ENCODE data around the gene TANK. TPM values are rescaled to one million over a fixed set of nuclear protein-coding genes. Genes with fewer than 3 reads are reported as not detected.

Gene TANK
- total and polyA plus RNA-seq, 2 experiments from 2014 or later: 27.7 to 35.4 TPM

- no peak overlapping the region for H3K27ac Mint-ChIP-seq
- Histone ChIP-seq H3K4me1 (ENCODE audit: insufficient read depth) (no peaks in the 10 kb centered on the region), H2AFZ (no peak overlapping the region), H3K79me2 (replicated peaks; ENCODE audit: insufficient read depth) (no peaks in the 10 kb centered on the region), H3K4me2 (no peak overlapping the region), H3K9me2 (ENCODE audit: insufficient read depth) (0 out of 2 replicates have a peak, but pooled peaks cover 1% of the 10 kb centered on the region), H3K4me3 (no peak overlapping the region), H3K36me3 (ENCODE audit: insufficient read depth) (no peaks in the 10 kb centered on the region), H3K27ac (ENCODE audit: low read depth) (no peak overlapping the region), H3F3A (replicated peaks; ENCODE audit: low read depth) (no peaks in the 10 kb centered on the region), H4K20me1 (replicated peaks; ENCODE audit: insufficient read depth) (no peaks in the 10 kb centered on the region), H3K27me3 (ENCODE audit: insufficient read depth) (no peaks in the 10 kb centered on the region)
- no peak for TF ChIP-seq ZNF331 (CRISPR knock-in tag; IDR thresholded peaks at IDR 0.05; ENCODE audit: low read depth)
- TF ChIP-seq EZH2phosphoT487 (IDR thresholded peaks at IDR 0.05; ENCODE audit: unreplicated experiment): no peak
- TF ChIP-seq EZH2 (IDR thresholded peaks at IDR 0.05; ENCODE audit: low read depth, unreplicated experiment): no peak
- TF ChIP-seq POLR2AphosphoS5 (IDR thresholded peaks at IDR 0.05; ENCODE audit: low read depth): no peak
- no peak for TF ChIP-seq ZNF114 (CRISPR knock-in tag; IDR thresholded peaks at IDR 0.05)
- TF ChIP-seq JUNB (IDR thresholded peaks at IDR 0.05; ENCODE audit: unreplicated experiment): no peak
- no peak for TF ChIP-seq CTCF (conservative IDR thresholded peaks at IDR 0.05; ENCODE audit: low read depth in 2 of 2)
- no peak for TF ChIP-seq STAT1 (IDR thresholded peaks at IDR 0.05; ENCODE audit: unreplicated experiment)
- TF ChIP-seq NANOG (IDR thresholded peaks at IDR 0.05; ENCODE audit: borderline replicate concordance): no peak
- no peak for TF ChIP-seq REST (IDR thresholded peaks at IDR 0.05; ENCODE audit: unreplicated experiment)
- no peak for TF ChIP-seq ETS1 (IDR thresholded peaks at IDR 0.05)
- TF ChIP-seq CREB1 (CRISPR knock-in tag; IDR thresholded peaks at IDR 0.05; ENCODE audit: low read depth): no peak
- TF ChIP-seq ZNF462 (CRISPR knock-in tag; IDR thresholded peaks at IDR 0.05): no peak
- no peaks in the 10 kb centered on the region for H3K36me3 Mint-ChIP-seq (ENCODE audit: low read depth)
- no peak for DNase-seq (ENCODE audit: low spot score)
- no peak overlapping the region for H3K4me3 Mint-ChIP-seq
- peaks cover 4% of the 10 kb centered on the region for H3K27me3 Mint-ChIP-seq (ENCODE audit: insufficient read depth, low read depth, poor library complexity)
- peaks cover 13% of the 10 kb centered on the region; the same call in 2 of the 3 replicates for H3K9me3 Mint-ChIP-seq
- H3K4me1 Mint-ChIP-seq: peaks cover 8% of the 10 kb centered on the region
- no peak for ATAC-seq
Observed at GRCh38 chr2:161141033-161141432, 19.2 kb upstream of the TANK start.
